ENCODE data around the gene C9orf43.
"Not testable (repeated sequence)": the region's sequence is repeated elsewhere in the genome, so short reads cannot be mapped to it uniquely, and the experiment has no call there.

C9orf43 gene

DNA sequence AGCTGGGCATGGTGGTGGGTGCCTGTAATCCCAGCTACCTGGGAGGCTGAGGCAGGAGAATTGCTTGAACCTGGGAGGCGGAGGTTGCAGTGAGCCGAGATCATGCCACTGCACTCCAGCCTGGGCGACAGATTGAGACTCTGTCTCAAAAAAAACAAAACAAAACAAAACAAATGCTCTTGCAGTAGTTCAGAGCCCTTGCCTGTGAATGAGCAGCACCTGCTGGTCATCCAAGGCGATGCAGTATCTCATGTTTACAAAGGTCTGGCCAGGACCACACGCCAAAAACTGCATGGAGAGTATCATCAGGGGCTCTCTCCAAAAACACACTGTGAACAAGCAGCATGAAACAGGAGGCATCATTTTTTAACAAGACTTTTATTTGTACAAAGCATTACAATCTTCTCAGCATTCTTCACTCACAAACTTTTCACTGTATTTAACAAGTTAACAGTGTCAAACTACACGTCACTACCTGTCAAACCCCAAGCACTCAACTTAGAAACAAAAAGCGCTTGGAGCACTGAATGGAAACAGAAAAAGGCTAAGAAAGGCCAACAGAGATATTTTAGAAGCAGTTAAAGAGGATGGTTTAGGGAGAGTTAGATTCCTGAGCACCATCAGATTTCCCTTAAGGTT lies 3.6 kb upstream of the C9orf43 start:
- TF ChIP-seq CTCF (IDR thresholded peaks at IDR 0.05; ENCODE audit: insufficient read depth, low read length, poor library complexity, severe bottlenecking) = peak; percentile 85
- H3K27me3 ChIP-seq (replicated peaks; ENCODE audit: control insufficient read depth, insufficient read depth, low read length); H3K4me3 ChIP-seq (replicated peaks; ENCODE audit: low read depth, low read length); H3K36me3 ChIP-seq (ENCODE audit: control insufficient read depth, insufficient read depth, low read length); DNase-seq (ENCODE audit: extremely low read depth, insufficient read length): not testable (repeated sequence)

- H3K4me3 ChIP-seq (replicated peaks; ENCODE audit: low read depth, low read length) = peak overlapping the region; percentile 91
- no peak for DNase-seq (ENCODE audit: extremely low read depth, insufficient read length)
- no peaks in the 10 kb centered on the region for H3K27me3 ChIP-seq (replicated peaks; ENCODE audit: control insufficient read depth, insufficient read depth, low read length)
- peaks cover 9% of the 10 kb centered on the region for H3K36me3 ChIP-seq (ENCODE audit: control insufficient read depth, insufficient read depth, low read length)
- TF ChIP-seq CTCF (IDR thresholded peaks at IDR 0.05; ENCODE audit: insufficient read depth, low read length, poor library complexity, severe bottlenecking) = no peak
Measured at GRCh38 chr9:113409481-113409880, 1.1 kb upstream of the C9orf43 start.

DNA sequence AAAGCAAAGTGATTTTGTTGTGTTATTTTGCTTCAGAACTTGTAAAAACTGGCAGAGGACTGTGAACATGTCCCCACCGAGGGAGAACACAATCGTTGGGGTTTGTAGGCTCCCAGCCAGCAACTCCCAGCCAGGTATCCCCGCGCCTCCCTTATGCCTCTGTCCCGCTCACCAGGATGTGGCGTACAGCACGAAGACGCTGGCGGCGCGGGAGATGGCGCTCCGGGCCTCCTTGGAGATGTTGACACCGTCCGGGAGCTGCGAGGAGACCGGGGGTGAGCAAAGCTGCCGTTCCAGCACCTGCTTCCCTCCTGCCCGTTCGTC lies 702 bp upstream of the C9orf43 start:
- peak overlapping the region; percentile 91 for H3K4me3 ChIP-seq (replicated peaks; ENCODE audit: low read depth, low read length)
- no peak for DNase-seq (ENCODE audit: extremely low read depth, insufficient read length)
- peaks cover 9% of the 10 kb centered on the region for H3K36me3 ChIP-seq (ENCODE audit: control insufficient read depth, insufficient read depth, low read length)
- H3K27me3 ChIP-seq (replicated peaks; ENCODE audit: control insufficient read depth, insufficient read depth, low read length) = no peaks in the 10 kb centered on the region
- TF ChIP-seq CTCF (IDR thresholded peaks at IDR 0.05; ENCODE audit: insufficient read depth, low read length, poor library complexity, severe bottlenecking) = no peak

- Histone ChIP-seq H3K27me3 (replicated peaks; ENCODE audit: control insufficient read depth, insufficient read depth, low read length) (no peaks in the 10 kb centered on the region), H3K4me3 (replicated peaks; ENCODE audit: low read depth, low read length) (no peak overlapping the region), H3K36me3 (ENCODE audit: control insufficient read depth, insufficient read depth, low read length) (no peaks in the 10 kb centered on the region)
- no peak for TF ChIP-seq CTCF (IDR thresholded peaks at IDR 0.05; ENCODE audit: insufficient read depth, low read length, poor library complexity, severe bottlenecking)
- DNase-seq (ENCODE audit: extremely low read depth, insufficient read length) = peak; percentile 20
Measured at GRCh38 chr9:113416149-113416721, 5.7 kb downstream of the C9orf43 start.

DNA sequence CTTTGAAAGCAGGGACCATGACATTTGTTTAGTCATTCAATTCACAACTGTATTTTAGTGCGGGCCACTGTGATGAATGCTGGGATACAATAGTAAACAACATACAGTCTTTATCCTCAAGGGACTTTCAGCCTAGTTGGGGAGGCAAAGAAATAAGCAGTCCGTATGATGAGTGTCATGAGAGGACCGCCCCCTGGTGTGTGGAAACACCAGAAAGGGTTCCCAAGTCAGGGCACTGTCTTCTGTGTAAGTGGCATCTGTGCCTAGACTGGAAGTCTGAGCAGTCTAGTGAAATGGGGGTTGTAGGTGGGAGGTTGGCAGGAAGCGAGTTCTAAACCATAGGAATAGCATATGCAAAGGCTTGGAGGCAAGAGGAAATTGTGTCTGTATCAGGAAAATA lies 6.8 kb downstream of the C9orf43 start:
- H3K27me3 ChIP-seq (replicated peaks; ENCODE audit: control insufficient read depth, insufficient read depth, low read length) = no peaks in the 10 kb centered on the region
- H3K36me3 ChIP-seq (ENCODE audit: control insufficient read depth, insufficient read depth, low read length) = no peaks in the 10 kb centered on the region
- no peak for DNase-seq (ENCODE audit: extremely low read depth, insufficient read length)
- TF ChIP-seq CTCF (IDR thresholded peaks at IDR 0.05; ENCODE audit: insufficient read depth, low read length, poor library complexity, severe bottlenecking) = no peak
- no peak overlapping the region for H3K4me3 ChIP-seq (replicated peaks; ENCODE audit: low read depth, low read length)

DNA sequence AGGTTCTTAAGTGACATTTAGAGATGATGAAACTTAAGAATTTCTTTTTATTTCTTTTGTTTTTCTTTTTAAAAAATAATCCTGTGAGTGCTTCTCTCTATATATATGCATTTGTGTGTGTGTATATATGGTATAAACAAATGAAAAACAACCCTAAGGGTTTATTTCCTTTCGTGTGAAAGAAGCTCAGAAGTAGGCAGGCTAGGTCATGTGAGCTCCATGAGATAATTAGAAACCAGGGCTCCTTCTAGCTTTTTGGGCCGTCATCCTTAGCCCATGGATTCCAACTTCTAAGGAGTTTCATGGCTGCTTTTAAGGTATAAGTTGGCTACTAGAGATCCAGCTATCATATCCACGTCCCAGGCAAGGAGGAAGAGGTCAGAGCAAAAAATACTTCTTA lies 11.2 kb downstream of the C9orf43 start:
- Histone ChIP-seq H3K4me3 (replicated peaks; ENCODE audit: low read depth, low read length) (no peak overlapping the region), H3K27me3 (replicated peaks; ENCODE audit: control insufficient read depth, insufficient read depth, low read length) (no peaks in the 10 kb centered on the region), H3K36me3 (ENCODE audit: control insufficient read depth, insufficient read depth, low read length) (no peaks in the 10 kb centered on the region)
- no peak for TF ChIP-seq CTCF (IDR thresholded peaks at IDR 0.05; ENCODE audit: insufficient read depth, low read length, poor library complexity, severe bottlenecking)
- DNase-seq (ENCODE audit: extremely low read depth, insufficient read length) = no peak
